GM12891 (cell line): ENCODE measurements around the gene SLC35F6.
"Not testable (repeated sequence)": the region's sequence is repeated elsewhere in the genome, so short reads cannot be mapped to it uniquely, and the experiment has no call there.

ENCODE experiments used
- DNase-seq: peaks from one replicate; pipeline ENCODE4 v3.0.0; 2011; ENCODE audit warnings: low spot score; ENCODE audit not compliant: insufficient read length
- FAIRE-seq: peaks from 2 replicates; lab custom pipeline; 2011; peaks lifted over from hg19 to GRCh38; lab: Jason Lieb, UNC
- PAX5 ChIP-seq: IDR thresholded peaks from 2 replicates; pipeline ENCODE4 v1.6.1; 2011; ENCODE audit warnings: low read length, moderate library complexity, mild to moderate bottlenecking; ENCODE audit not compliant: insufficient read depth, severe bottlenecking
- POLR2A ChIP-seq: IDR thresholded peaks from 2 replicates; pipeline ENCODE4 v1.6.1; 2011; ENCODE audit warnings: low read depth, low read length, control low read depth
- POLR2AphosphoS5 ChIP-seq: IDR thresholded peaks from 2 replicates; pipeline ENCODE4 v1.6.1; 2011; ENCODE audit warnings: low read depth, low read length, control low read depth
- POU2F2 ChIP-seq: IDR thresholded peaks from 2 replicates; pipeline ENCODE4 v1.6.1; 2011; ENCODE audit warnings: low read depth, mild to moderate bottlenecking, control low read depth, low read length, moderate library complexity
- SPI1 ChIP-seq: IDR thresholded peaks from 2 replicates; pipeline ENCODE4 v1.6.1; 2011; ENCODE audit warnings: low read depth, low read length, control low read depth
- TAF1 ChIP-seq: IDR thresholded peaks from 2 replicates; pipeline ENCODE4 v1.6.1; 2011; ENCODE audit warnings: low read depth, low read length, control low read depth

SLC35F6 gene

DNA sequence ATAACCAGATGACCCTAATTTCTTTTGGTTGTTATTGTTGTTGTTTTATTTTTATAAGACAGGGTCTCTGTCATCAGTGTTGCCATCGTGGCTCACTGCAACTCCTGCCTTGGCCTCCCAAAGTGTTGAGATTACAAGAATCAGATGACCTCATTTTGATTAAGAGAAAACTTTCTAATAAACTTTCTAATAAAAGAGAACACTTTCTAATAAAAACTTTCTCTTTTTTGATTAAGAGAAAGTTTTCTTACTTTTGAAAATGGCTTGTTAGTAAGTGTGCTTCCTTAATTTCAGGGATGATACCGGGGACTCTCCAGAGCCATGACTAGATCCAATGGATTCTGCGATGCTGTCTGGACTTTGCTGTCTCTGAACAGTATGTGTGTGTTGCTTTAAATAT, 29.4 kb downstream of the SLC35F6 start:
- DNase-seq (no peak), FAIRE-seq (no peak)
- TF ChIP-seq TAF1 (no peak), POLR2AphosphoS5 (no peak), PAX5 (no peak), POU2F2 (no peak), POLR2A (no peak), SPI1 (no peak)

GRCh38 chr2:26795135-26795534, 31.1 kb downstream of the SLC35F6 start:
- DNase-seq, FAIRE-seq: not testable (repeated sequence)

DNA sequence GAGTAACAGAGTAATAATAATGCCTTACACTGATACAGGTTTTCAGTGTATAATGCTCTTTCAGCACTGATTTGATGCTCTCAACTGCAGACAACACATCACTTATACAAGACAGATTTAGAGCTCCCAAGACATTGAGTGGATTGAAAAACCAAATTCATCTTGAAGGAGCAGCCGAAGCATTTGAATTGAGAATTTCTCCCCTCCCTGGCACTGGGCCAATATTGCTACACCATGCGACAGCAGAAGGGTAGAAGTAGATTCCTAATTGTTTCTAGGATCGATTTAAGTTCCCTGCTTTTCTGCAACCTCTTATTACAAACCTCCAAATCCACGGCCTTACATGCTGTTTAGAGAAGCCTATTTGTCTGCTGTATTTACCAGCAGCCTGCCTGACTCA, 37.2 kb downstream of the SLC35F6 start:
- TF ChIP-seq POU2F2, result no peak

GRCh38 chr2:26801796-26802195, 37.7 kb downstream of the SLC35F6 start:
- TF ChIP-seq POLR2A (no peak), TAF1 (no peak), SPI1 (no peak), POLR2AphosphoS5 (no peak), PAX5 (no peak), POU2F2 (no peak)
- DNase-seq (no peak), FAIRE-seq (no peak)

More for the DNA sequence above, 37.2 kb downstream of the SLC35F6 start:
- no peak for FAIRE-seq
- no peak for DNase-seq

GRCh38 chr2:26805241-26805676, 41.2 kb downstream of the SLC35F6 start:
- DNase-seq (no peak), FAIRE-seq (no peak)
- TF ChIP-seq POLR2A (no peak), POU2F2 (no peak), POLR2AphosphoS5 (no peak), SPI1 (no peak), PAX5 (no peak)

DNA sequence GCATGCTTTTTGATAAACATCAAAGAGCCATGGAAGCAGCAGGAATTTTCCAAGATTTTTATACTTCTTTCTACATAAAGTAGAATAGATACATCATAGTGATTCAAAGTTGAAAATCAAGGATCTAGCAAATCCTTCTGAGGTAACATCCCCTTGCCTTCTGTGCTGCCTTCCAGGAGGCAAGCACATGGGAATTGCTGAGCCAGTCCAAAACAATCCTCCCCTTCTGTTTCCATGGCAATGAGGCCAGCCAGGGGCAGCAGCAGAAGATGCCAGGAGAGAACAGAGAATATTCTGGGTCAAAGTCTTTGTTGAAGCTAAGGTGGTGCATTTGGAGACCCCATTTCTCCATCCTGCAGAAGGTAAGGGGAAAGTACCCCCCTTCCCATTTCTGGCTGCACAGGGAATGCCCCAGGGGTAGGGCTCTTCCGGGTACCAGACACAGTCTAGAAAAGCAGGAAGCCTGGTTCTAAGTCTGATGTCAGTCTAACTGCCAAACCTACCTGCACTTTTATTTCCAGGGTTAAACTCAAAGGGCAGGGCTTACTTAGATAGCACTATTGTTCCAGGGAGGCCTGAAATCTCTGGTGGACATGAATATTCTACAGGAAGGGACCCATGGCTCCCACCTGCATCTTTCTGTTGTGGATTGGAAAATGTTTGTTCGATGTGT, 43.8 kb downstream of the SLC35F6 start:
- TF ChIP-seq SPI1 (no peak), POU2F2 (no peak), POLR2AphosphoS5 (no peak), POLR2A (no peak), PAX5 (no peak), TAF1 (no peak)
- DNase-seq (no peak), FAIRE-seq (no peak)

- TF ChIP-seq POLR2AphosphoS5, result no peak
- TF ChIP-seq POU2F2, result no peak
- no peak for TF ChIP-seq PAX5
- no peak for TF ChIP-seq SPI1
- TF ChIP-seq POLR2A, result no peak
- no peak for TF ChIP-seq TAF1
- DNase-seq (no peak), FAIRE-seq (no peak)
Measured at GRCh38 chr2:26809211-26809610, 45.1 kb downstream of the SLC35F6 start.

DNA sequence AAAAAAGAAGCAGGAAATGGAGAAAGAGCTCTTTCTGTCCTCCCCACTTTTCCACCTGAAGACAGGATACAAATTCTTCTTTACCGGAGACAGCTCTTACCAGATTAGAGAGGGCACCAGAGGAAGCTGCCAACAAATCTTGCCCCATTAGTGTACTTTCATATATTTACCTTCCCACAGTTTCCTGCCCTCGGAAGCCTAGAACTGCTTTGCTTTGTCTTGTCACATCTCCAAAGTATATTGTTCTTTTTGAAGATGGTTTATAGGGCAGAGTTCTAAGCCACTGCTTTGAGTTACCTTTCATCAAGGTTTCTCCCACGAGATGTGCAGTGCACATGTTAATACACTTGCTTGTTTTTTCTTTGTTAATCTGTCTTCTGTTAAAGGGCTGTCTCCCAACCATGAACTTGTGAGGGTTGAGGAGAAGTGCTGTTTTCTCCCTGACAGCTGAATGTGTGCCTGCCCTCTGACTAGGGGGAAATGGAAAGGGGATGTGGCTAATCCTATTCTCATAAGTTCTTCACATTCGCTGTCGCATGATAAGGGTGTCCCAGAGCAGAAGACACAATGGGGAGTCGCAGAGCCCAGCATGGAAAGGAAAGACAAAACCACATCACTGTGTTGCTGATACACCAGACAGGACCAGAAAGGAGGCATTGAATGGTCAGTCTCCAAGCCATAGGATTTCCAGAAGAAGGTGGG, 45.9 kb downstream of the SLC35F6 start:
- FAIRE-seq, result no peak
- DNase-seq, result no peak
- no peak for TF ChIP-seq POLR2A
- TF ChIP-seq SPI1, result peak; percentile 13; the same call in 1 of the 2 replicates
- TF ChIP-seq POLR2AphosphoS5, result no peak
- TF ChIP-seq POU2F2, result no peak
- TF ChIP-seq PAX5, result no peak
- TF ChIP-seq TAF1, result no peak

DNA sequence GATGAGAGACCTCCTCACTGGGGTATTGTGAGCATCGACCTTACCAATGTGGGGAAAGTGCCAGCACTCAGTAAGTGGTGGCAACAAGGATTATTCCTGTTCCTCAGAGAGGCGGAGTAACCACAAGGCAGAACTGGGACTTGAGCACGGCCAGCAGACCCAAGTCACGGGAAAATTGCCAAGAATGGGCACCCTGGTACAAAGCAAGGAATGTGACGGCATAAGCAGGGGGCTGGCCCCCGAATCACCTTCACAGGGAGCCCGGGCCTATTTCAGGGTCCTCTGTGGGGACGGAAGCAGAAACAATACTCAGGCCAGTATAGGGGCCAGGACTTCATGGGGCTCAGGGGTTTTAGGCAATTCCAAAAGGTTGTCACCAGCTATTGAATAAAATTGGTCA, 47.2 kb downstream of the SLC35F6 start:
- TF ChIP-seq POU2F2, result no peak
- TF ChIP-seq TAF1, result no peak
- no peak for TF ChIP-seq POLR2A
- TF ChIP-seq SPI1, result no peak
- no peak for TF ChIP-seq POLR2AphosphoS5
- no peak for TF ChIP-seq PAX5
- FAIRE-seq (no peak), DNase-seq (no peak)

DNA sequence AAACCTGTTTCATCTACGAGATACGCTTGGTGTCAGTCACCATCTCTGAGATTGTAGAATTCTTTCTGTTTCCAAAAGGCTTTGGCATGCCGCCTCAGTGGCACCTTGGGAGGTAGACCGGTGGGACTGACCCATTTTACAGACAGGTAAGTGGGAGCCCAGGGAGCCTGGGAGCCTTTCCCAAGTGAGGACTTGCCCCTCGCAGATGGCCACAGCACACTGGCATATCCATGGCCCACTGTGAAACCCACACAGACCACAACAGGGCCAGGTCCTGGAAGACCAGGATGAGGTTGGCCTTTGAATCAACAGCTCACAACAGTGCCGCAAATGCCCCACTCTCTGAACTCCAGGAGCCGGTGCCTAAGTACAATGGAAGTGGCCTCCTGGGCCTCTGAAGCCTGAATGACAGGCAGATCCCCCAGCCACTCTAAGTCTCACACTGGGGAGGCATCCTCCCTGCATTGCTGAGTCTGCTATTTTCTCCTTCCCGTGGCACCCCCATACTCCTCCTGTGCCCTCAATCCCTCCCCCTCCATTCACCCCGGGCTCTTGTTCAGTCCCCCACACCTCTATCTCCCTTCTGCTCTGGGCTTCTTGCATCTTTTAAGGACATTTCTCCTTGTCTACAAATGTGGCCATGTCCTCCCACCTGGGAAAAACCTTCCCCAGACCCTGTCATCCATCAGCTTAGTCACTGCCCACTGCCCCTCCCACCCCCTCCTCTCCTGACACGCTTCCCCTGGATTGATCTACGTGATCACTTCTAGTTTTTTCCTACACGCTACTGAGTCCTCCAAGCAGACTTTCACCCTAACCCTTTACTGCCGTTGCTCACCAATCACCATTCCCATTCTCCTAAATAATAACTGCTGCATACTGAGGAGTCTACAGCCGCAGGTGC, 48.0 kb downstream of the SLC35F6 start:
- no peak for DNase-seq
- TF ChIP-seq TAF1, result no peak
- no peak for TF ChIP-seq SPI1
- no peak for TF ChIP-seq POLR2AphosphoS5
- no peak for TF ChIP-seq POU2F2
- TF ChIP-seq POLR2A, result no peak
- no peak for TF ChIP-seq PAX5
- FAIRE-seq, result no peak
